ENCODE measurements around the gene PLD4. TPM values are rescaled to one million over a fixed set of nuclear protein-coding genes. Genes with fewer than 3 reads are reported as not detected.

Gene PLD4
- total and polyA plus RNA-seq, 9 donors: 0.12 to 3.2 (median 1.0) TPM; not detected in 1

DNA sequence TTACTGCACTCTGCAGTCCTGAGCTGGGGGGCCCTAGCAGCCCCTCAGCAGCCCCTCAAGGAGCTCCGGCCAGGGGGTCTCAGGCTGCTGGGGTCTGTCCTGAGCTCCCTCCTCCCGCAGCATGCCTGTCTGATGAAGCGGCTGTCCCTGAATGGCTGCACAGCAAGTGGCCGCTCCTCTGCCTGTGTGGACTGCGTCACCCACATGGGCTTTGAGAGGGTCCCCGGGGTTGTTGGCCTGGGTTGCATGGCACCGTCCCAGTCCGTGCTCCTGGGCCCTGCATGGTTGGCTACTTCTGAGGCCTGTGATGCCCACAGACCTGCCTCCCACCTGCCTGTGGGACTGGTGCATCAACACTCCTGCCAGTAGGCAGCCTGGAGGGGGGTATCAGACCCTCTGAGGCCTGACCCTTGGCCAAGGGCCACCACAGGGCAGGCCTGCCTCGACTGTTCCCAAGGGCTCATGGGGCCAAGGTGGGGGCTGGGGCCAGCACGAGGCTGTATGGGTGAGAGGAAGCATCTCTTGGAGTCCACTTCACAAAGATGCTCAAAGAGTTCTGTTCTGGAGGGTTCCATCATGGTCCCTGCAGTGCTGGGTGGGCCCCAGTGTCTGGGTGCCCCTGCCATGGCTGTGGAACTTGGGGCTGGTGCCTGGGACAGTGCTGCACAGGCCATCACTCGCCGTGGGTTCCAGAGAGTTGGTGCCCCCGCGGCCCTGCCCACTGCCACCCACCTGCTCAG, 47.4 kb upstream of the PLD4 start:
- 81 to 93% (median 93%) methylated on average over 12 to 14 of the region's 14 CpGs for WGBS, 3 donors
- Histone ChIP-seq H3K36me3 (no peaks in the 10 kb centered on the region), H3K27ac (no peak overlapping the region), H3K27me3 (no peaks in the 10 kb centered on the region), H3K4me1 (ENCODE audit: insufficient read depth) (peaks cover 3% of the 10 kb centered on the region), H3K9me3 (no peaks in the 10 kb centered on the region), H3K4me3 (no peak overlapping the region)
- TF ChIP-seq EP300 (IDR thresholded peaks at IDR 0.05) (no peak), CTCF (IDR thresholded peaks at IDR 0.05) (no peak), POLR2A (IDR thresholded peaks at IDR 0.05) (no peak)
- no peak for DNase-seq
- intact Hi-C loops (cut with DNase I): no loop called here

DNA sequence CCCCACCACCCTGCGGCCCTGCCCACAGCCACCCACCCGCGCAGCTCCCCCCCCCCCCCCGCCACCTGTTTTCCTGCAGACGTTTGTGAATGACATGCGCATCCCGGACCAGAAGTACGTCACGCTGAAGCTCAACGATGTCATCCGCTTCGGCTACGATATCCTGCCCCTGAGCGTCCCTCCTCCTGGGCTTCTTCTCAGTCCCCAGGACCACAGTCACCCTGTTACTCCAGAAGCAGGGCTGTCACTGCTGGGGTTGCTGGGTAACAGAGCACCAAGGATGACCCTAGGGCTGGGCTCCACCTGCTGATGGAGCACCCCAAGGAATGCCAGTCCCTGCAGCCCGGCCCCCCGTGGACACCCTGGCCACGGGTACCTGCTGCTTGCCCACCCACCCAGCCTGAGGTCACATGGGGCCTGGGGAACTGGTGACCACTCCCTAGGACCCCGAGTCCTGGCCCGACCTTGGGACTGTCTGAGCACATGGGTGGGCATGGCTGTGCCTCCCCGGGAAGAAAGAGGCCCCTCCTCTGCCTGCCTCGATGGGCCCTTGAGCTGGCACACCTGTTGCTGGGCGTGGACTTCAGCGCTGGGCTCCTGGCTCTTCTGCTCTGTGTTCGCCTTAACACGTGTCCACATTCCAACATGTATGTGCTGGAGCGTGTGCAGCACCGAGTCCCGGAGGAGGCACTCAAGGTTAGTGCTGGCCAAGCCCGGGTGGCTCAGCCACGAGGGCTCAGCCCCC, 46.7 kb upstream of the PLD4 start:
- Histone ChIP-seq H3K4me1 (ENCODE audit: insufficient read depth) (no peaks in the 10 kb centered on the region), H3K27ac (no peak overlapping the region), H3K4me3 (no peak overlapping the region), H3K36me3 (no peaks in the 10 kb centered on the region), H3K9me3 (no peaks in the 10 kb centered on the region), H3K27me3 (no peaks in the 10 kb centered on the region)
- WGBS, 3 donors: 66 to 85% (median 82%) methylated on average over 23 to 30 of the region's 30 CpGs
- intact Hi-C loops (cut with DNase I): no loop called here
- DNase-seq: peak in 1 of 5 donors; percentile 15
- TF ChIP-seq EP300 (IDR thresholded peaks at IDR 0.05) (no peak), CTCF (IDR thresholded peaks at IDR 0.05) (no peak), POLR2A (IDR thresholded peaks at IDR 0.05) (no peak)

- Histone ChIP-seq H3K9me3 (no peaks in the 10 kb centered on the region), H3K27ac (no peak overlapping the region), H3K27me3 (no peaks in the 10 kb centered on the region), H3K36me3 (no peaks in the 10 kb centered on the region), H3K4me1 (ENCODE audit: insufficient read depth) (no peaks in the 10 kb centered on the region), H3K4me3 (no peak overlapping the region)
- DNase-seq: no peak
- 90 to 96% (median 95%) methylated on average over 14 of the region's 14 CpGs for WGBS, 3 donors
- TF ChIP-seq CTCF (IDR thresholded peaks at IDR 0.05): no peak
- no peak for TF ChIP-seq POLR2A (IDR thresholded peaks at IDR 0.05)
- no peak for TF ChIP-seq EP300 (IDR thresholded peaks at IDR 0.05)
- intact Hi-C loops (cut with DNase I): no loop called here
Measured at GRCh38 chr14:104878582-104878981, 46.1 kb upstream of the PLD4 start.

GRCh38 chr14:104879201-104879982, 45.3 kb upstream of the PLD4 start:
- peak in 2 of 5 donors; percentile 5 to 16 for DNase-seq
- Histone ChIP-seq H3K27me3 (no peaks in the 10 kb centered on the region), H3K27ac (no peak overlapping the region), H3K4me3 (no peak overlapping the region), H3K4me1 (ENCODE audit: insufficient read depth) (no peaks in the 10 kb centered on the region), H3K36me3 (no peaks in the 10 kb centered on the region), H3K9me3 (no peaks in the 10 kb centered on the region)
- no peak for TF ChIP-seq EP300 (IDR thresholded peaks at IDR 0.05)
- TF ChIP-seq POLR2A (IDR thresholded peaks at IDR 0.05): no peak
- TF ChIP-seq CTCF (IDR thresholded peaks at IDR 0.05): no peak
- 84 to 91% (median 85%) methylated on average over 29 of the region's 29 CpGs for WGBS, 3 donors
- intact Hi-C loops (cut with DNase I): no loop called here
